Measurements from ENCODE around the gene NOP9.

The NOP9 gene

DNA sequence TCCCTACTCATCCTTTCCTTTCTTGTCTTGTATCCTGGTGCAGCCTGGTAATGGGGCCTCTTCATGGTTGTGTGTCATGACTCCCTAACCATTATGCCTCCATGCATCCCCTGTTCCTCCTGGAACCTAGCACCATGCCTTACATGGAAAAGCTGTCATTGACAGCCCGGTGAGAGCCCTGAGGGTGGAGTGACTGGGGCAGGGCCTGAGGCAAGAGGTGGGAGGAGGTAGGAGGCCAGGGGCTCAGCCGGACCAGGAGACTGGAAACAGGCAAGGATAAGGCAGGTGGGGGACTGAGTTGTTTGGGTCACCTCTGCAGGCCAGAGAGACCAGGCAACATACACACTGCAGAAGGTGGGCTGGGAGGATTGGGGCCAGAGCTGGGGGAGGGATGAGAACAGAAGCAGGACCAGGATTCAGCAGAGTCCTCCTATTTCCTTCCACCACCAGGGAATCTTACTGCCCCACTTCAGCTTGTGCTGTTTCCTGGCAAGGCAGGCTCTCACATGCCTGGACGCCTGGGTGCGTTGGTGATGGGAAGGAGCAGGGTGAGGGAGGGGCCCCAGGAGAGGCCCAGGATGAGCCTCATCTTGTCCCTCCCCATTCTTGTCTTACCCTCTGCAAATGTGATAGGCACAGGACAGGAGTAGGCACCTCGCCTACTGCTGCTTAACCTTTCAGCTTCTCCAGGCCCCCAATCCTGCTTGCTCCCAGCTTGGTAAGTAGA is 10.1 kb downstream of the NOP9 start, which contains the start of gene LTB4R2:
Gene LTB4R2, plus strand, starts transcription at position 603 of the 727 bp plus-strand sequence. CDS start 525 bp downstream, outside the sequence.
- FAIRE-seq (no peak), DNase-seq (ENCODE audit: low spot score) (no peak)

- DNase-seq (ENCODE audit: low spot score) = no peak
Measured at GRCh38 chr14:24310265-24310645, 10.6 kb downstream of the NOP9 start.

GRCh38 chr14:24310646-24311604 is 11.3 kb downstream of the NOP9 start, which contains the start of gene LTB4R:
TSS of gene LTB4R (plus strand) at chr14:24311502. CDS start at chr14:24315652, 4,150 bp downstream.
- DNase-seq (ENCODE audit: low spot score) (no peak), FAIRE-seq (no peak)

More at GRCh38 chr14:24310265-24310645, 10.6 kb downstream of the NOP9 start:
- no peak for FAIRE-seq

GRCh38 chr14:24311837-24312615 is 12.4 kb downstream of the NOP9 start:
- no peak for FAIRE-seq
- DNase-seq (ENCODE audit: low spot score) = no peak

DNA sequence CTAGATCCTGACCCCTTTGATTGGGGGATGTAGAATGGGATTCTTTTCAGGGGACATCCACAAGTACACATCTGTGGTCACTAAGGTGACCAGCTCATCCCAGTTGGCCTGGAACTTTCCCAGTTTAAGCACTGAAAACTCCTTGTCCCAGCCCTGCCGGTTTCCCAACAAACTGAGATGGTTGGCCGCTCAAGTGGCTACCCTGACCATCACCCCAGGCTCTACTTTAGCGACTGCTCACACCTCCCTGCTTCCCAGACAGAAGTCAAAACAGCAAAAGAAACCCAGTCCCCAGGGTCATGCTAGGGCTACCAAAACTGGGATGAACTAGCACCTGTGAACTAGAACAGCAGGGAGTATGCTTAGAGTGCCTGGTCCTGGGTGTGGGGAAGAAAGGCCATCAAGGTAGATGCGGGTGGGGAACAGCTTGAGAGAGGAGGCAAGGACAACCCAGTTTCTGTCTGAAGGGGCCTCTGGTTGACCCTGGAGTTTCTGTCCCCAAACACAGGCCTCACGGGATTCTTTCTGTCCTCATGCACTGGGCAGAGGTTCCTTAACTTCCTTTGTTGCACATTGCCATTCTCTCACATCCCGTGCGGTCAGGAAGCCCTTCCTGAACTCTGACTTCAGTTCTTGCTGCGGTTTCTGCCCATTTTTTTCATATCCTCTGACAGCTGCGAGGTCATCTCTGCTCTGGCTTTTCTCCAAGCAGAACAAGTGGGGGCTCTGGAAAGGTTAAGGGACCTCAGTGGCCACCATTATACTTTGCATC is 13.3 kb downstream of the NOP9 start:
- DNase-seq (ENCODE audit: low spot score) = peak; percentile 6
- FAIRE-seq = no peak

DNA sequence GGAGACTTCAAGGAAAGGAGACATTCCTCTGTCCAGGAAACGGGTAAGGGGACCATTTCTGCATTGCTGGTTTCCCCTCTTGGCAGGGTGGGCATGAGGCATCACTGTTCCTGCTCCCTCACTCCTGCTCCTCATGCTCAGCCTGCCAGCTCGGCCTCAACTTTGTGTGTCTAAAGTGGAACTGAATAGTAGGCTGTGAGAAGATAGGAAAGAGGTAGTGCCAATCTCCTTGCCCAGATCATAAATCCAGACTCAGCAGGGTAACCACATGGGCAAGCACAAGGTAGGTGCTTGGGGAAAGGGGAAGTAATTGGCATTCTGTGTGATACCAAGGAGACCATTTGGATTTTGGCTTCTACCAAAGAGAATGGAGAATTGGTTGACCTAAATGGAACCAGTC is 14.3 kb downstream of the NOP9 start:
- DNase-seq (ENCODE audit: low spot score) (no peak), FAIRE-seq (no peak)

DNA sequence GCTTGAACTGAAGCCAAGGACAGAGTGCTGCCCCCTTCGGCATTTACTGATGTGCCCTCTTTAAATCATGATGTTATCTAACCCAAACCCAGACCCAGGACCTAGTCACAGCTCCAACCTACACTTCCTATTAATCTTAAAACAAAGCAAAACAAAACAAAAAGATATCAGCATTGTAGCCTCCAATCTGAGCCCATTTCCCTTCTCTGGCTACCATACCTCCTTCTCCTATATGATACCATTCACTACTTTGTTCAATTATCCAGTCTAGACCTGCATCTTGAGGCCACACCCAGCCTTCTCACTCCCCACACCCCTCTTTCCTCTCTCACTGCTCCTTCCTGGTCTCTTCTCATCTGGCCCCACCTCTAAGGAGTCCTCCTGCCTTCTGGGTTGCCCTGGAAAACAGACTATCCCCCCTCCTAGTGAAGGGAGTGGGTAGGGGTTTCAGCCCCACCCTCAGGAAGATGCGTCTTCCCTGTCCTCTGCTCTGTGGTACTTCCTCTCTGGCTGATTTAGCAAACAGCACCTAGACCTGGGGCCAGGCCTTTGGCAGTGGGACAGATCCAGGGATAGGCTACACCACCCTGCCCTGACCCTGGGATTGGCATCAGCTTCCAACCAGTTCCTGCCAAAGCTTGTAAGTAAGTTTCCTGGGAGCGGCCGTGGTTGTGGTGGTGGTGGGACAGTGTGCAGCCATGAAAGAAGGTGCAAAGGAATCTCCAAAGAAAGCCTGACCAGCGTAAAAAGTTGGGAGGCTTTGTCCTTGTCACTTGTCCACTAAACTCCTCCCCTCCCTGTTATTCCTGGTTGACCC is 14.9 kb downstream of the NOP9 start:
- DNase-seq (ENCODE audit: low spot score) (no peak), FAIRE-seq (no peak)

DNA sequence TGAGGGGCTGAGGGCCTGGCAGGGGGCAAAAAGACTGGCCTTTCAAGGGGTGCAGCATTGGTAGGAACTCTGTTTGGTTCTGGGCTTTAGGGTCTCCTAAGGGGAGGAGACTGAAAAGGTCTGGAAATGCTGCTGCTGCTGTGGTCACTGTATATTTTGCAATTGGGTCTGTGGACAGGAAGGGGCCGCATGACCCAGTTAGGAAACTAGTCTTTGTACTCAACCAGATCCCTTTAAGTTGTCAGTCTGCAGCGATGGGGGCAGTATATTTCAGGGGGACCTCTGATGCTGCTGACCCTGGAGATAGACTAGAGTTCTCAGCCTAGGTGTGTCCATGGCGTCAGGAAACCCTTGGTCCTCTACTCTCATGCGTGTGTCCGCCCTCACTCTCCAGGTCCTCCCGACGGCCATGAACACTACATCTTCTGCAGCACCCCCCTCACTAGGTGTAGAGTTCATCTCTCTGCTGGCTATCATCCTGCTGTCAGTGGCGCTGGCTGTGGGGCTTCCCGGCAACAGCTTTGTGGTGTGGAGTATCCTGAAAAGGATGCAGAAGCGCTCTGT is 15.7 kb downstream of the NOP9 start:
- no peak for DNase-seq (ENCODE audit: low spot score)
- FAIRE-seq = no peak

- FAIRE-seq = no peak
- DNase-seq (ENCODE audit: low spot score) = no peak
Measured at GRCh38 chr14:24315807-24316596, 16.4 kb downstream of the NOP9 start.

DNA sequence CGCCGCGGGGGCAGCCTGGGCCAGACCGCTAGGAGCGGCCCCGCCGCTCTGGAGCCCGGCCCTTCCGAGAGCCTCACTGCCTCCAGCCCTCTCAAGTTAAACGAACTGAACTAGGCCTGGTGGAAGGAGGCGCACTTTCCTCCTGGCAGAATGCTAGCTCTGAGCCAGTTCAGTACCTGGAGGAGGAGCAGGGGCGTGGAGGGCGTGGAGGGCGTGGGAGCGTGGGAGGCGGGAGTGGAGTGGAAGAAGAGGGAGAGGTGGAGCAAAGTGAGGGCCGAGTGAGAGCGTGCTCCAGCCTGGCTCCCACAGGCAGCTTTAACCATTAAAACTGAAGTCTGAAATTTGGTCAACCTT is 16.9 kb downstream of the NOP9 start:
- no peak for FAIRE-seq

GRCh38 chr14:24317141-24317928 is 17.7 kb downstream of the NOP9 start:
- no peak for DNase-seq (ENCODE audit: low spot score)
- FAIRE-seq = no peak

More for the DNA sequence above, 16.9 kb downstream of the NOP9 start:
- no peak for DNase-seq (ENCODE audit: low spot score)

DNA sequence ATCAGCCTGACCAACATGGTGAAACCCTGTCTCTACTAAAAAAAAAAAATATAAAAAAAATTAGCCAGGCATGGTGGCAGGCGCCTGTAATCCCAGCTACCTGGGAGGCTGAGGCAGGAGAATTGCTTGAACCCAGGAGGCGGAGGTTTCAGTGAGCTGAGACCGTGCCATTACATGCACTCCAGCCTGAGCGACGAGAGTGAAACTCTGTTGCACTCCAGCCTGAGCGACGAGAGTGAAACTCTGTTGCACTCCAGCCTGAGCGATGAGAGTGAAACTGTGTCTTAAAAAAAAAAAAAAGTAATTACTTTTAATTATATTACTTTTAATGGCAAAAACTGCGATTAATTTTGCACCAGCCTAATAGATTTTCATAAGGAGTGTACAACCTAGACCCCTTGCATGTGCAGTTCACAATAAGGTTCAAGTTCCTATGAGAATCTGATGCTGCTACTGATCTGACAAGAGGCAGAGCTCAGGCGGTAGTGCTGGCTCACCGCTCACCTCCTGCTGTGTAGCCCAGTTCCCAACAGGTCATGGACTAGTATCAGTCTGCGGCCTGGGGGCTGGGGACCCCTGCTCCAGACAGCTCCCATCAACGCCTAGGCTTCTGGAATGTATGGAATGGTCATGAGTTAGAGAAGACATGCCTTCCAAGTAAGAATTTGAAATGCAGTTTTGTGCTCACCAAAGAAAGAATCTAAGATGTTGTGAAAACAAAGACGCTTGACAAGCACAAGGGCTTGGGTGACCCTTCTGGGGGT is 21.7 kb downstream of the NOP9 start:
- no peak for FAIRE-seq
- no peak for DNase-seq (ENCODE audit: low spot score)

DNA sequence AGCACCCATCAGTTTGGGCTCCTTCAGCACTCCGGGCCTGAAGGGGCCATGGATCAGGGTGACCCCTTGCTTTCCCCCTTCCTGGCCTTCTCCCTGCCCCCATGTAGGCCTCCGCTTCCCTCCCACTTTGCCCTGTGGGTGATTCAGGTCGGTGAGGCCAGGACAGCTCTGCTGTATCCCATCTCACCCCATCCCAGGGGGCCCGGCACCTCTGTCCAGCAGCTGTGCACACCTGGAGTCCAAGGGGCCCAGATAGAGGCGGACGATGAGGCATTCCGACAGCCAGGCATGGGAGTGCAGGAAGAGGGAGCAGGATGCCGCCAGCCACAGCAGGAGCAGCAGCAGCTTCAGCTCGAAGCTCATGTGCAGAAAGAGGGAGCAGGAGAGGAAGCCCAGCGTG is 23.0 kb downstream of the NOP9 start:
- FAIRE-seq (no peak), DNase-seq (ENCODE audit: low spot score) (no peak)

GRCh38 chr14:24323341-24323740 is 23.7 kb downstream of the NOP9 start:
- FAIRE-seq = no peak

DNA sequence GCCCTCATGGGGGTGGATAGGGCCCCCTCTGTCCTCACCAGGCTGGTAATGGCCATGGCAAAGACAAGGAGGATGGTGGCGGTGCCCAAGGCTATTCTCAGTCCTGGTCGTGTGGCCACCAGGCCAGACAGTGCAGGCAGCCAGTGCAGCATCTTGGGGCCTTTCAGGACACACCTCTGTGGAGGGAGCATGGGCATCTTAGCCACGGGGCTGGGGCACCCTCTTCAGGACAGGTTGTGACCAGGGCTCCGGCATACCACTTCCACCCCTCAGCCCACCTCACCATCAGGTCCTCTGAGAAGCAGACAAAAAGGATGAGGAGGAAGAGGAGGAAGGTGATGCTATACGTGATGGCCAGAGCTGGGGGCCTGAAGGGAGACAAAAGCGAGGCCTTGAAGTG is 24.4 kb downstream of the NOP9 start:
- DNase-seq (ENCODE audit: low spot score) = no peak
- no peak for FAIRE-seq

More at GRCh38 chr14:24323341-24323740, 23.7 kb downstream of the NOP9 start:
- no peak for DNase-seq (ENCODE audit: low spot score)

GRCh38 chr14:24325041-24325530 is 25.4 kb downstream of the NOP9 start:
- FAIRE-seq = no peak
- DNase-seq (ENCODE audit: low spot score) = no peak

- no peak for FAIRE-seq
- no peak for DNase-seq (ENCODE audit: low spot score)
Measured at GRCh38 chr14:24325963-24326362, 26.3 kb downstream of the NOP9 start.
